SU-DHL-6 (cell line): ENCODE results near the gene CDK6.

Experiments used
- CTCF ChIP-seq: fragments of 200-600 bp; sonication (generic); IDR thresholded peaks from one replicate; pipeline ENCODE4 v1.5.1; 2017; ENCODE audit warnings: antibody characterized with exemption, mild to moderate bottlenecking, low read length, moderate library complexity; ENCODE audit not compliant: insufficient read depth, poor library complexity, severe bottlenecking
- EZH2phosphoT487 ChIP-seq: fragments of 200-600 bp; sonication (generic), shearing (Covaris generic); conservative IDR thresholded peaks from 2 replicates; pipeline ENCODE4 v1.6.1; 2018; ENCODE audit warnings: mild to moderate bottlenecking, antibody characterized with exemption, low read length, moderate library complexity, mixed read lengths

DNA sequence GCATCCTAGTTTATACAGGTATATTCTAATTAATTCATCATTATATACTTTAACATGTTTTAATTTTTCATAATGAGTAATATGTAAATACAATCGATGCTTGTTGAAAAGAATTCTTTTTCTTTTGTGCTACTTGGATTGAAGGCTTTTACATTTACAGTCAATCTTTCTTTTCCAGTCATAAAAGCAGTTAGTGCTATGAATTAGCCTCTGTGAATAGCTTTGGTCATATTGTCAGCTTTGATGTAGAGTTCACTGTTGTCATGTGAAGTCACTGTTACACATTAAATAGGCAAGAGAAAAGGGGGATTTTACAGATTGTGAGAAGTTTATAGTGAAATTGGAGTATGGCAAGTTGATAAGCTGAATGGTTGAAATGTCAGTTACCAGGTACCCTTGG, 142.9 kb downstream of the CDK6 start:
- TF ChIP-seq CTCF (no peak), EZH2phosphoT487 (no peak)
